Caco-2 (cell line): ENCODE results near the gene JARID2. TPM values are rescaled to one million over a fixed set of nuclear protein-coding genes. Genes with fewer than 3 reads are reported as not detected.

ENCODE experiments used
- BruUV-seq: library from RNA; stranded (reverse); fragments of 400-500 nt; replicated peaks from 2 replicates; lab custom pipeline; 2021; lab: Mats Ljungman, UMichigan
- CTCF ChIA-PET: fragments of 300-600 bp; sonication (Branson Sonifier 250); formaldehyde crosslinking; loops from one replicate; lab custom pipeline; 2022; ENCODE audit warnings: antibody characterized with exemption; lab: Charles Lee
- POLR2A ChIA-PET: fragments of 300-600 bp; sonication (Branson Sonifier 250); formaldehyde crosslinking; loops from one replicate; lab custom pipeline; 2022; ENCODE audit warnings: antibody characterized with exemption; lab: Charles Lee
- DNase-seq, 2 experiments: peaks; one replicate each; pipeline versions ENCODE4 v3.0.0 to v3.0.0-alpha.2; 2020 to 2022
- H3K27me3 ChIP-seq: replicated peaks from 2 replicates; pipeline ENCODE4 v1.6.0; 2011; ENCODE audit warnings: low read length; ENCODE audit not compliant: control insufficient read depth, insufficient read depth
- H3K36me3 ChIP-seq: 2 replicates; pipeline ENCODE4 v1.5.1; 2011; ENCODE audit warnings: low read length; ENCODE audit not compliant: control insufficient read depth, insufficient read depth
- H3K4me1 ChIP-seq: fragments of 250-450 bp; sonication (Bioruptor Pico); 2 replicates; pipeline ENCODE4 v1.5.1; 2020; ENCODE audit warnings: mild to moderate bottlenecking
- H3K4me3 ChIP-seq: 2 replicates; pipeline ENCODE4 v1.5.1; 2011; ENCODE audit warnings: low read depth, mild to moderate bottlenecking, control low read depth, low read length
- H3K9me3 ChIP-seq: fragments of 250-450 bp; sonication (Bioruptor Pico); 2 replicates; pipeline ENCODE4 v1.5.1; 2020; ENCODE audit warnings: mild to moderate bottlenecking, moderate library complexity
- H3K27ac Mint-ChIP-seq: one replicate; pipeline ENCODE4 v1.8.0; 2022; ENCODE audit warnings: mixed read lengths; ENCODE audit not compliant: unreplicated experiment
- H3K27me3 Mint-ChIP-seq: one replicate; pipeline ENCODE4 v1.8.0; 2022; ENCODE audit warnings: mixed read lengths; ENCODE audit not compliant: insufficient read depth, unreplicated experiment
- H3K36me3 Mint-ChIP-seq: one replicate; pipeline ENCODE4 v1.8.0; 2022; ENCODE audit warnings: mild to moderate bottlenecking, mixed read lengths; ENCODE audit not compliant: insufficient read depth, unreplicated experiment
- H3K4me1 Mint-ChIP-seq: one replicate; pipeline ENCODE4 v1.8.0; 2022; ENCODE audit warnings: low read depth, mixed read lengths; ENCODE audit not compliant: unreplicated experiment
- H3K4me3 Mint-ChIP-seq: one replicate; pipeline ENCODE4 v1.8.0; 2022; ENCODE audit warnings: mild to moderate bottlenecking, moderate library complexity, mixed read lengths; ENCODE audit not compliant: unreplicated experiment
- H3K9me3 Mint-ChIP-seq: one replicate; pipeline ENCODE4 v1.8.0; 2022; ENCODE audit warnings: mixed read lengths; ENCODE audit not compliant: unreplicated experiment
- CTCF ChIP-seq, 2 experiments: fragments of 200-600 bp in 1 of 2; IDR thresholded peaks; 1 replicate in 1 of 2; 2 replicates in 1 of 2; pipeline versions ENCODE4 v1.5.1 to v1.8.0; 2011 to 2022; ENCODE audit warnings: antibody characterized with exemption in 1 of 2, control low read depth in 1 of 2, inconsistent platforms in 1 of 2, low read depth in 1 of 2, low read length in 1 of 2, mild to moderate bottlenecking in 1 of 2, moderate library complexity in 1 of 2; ENCODE audit not compliant: insufficient read depth in 1 of 2, severe bottlenecking in 1 of 2, unreplicated experiment in 1 of 2
- intact Hi-C: fragments of 100-400 bp; cut with micrococcal nuclease; formaldehyde crosslinking; loops from one replicate; pipeline ENCODE4 v1.10.0; 2022; ENCODE audit not compliant: unreplicated experiment
- total RNA-seq: library from RNA; stranded (reverse); gene quantifications from 2 replicates; pipeline ENCODE4 v1.2.3, GENCODE V29; 2022

The JARID2 gene
- total RNA-seq, 1 experiment from 2014 or later: 18.3 TPM

- H3K9me3 Mint-ChIP-seq: no peaks in the 10 kb centered on the region
- H3K4me1 Mint-ChIP-seq: no peaks in the 10 kb centered on the region
- H3K27me3 ChIP-seq: no peaks in the 10 kb centered on the region
- no peaks in the 10 kb centered on the region for H3K36me3 Mint-ChIP-seq
- peaks cover 3% of the 10 kb centered on the region; the same call in 1 of the 2 replicates for H3K4me1 ChIP-seq
- no peaks in the 10 kb centered on the region for H3K9me3 ChIP-seq
- intact Hi-C loops: no loop called here
- no peak overlapping the region for H3K27ac Mint-ChIP-seq
- ChIA-PET POLR2A (interaction anchor here (0.5 kb wide), 1 partner anchor 1245 kb away, joined by 3 read pairs; no protein-coding TSS in a partner anchor), CTCF (no interaction called here)
- no peaks in the 10 kb centered on the region for H3K27me3 Mint-ChIP-seq
- no peak overlapping the region for H3K4me3 ChIP-seq
- no peak overlapping the region for H3K4me3 Mint-ChIP-seq
- no peak for DNase-seq
- H3K36me3 ChIP-seq: no peaks in the 10 kb centered on the region
- BruUV-seq: no TSS peak
- TF ChIP-seq CTCF (IDR thresholded peaks at IDR 0.05; ENCODE audit: insufficient read depth in 1 of 2, low read depth in 1 of 2, low read length in 1 of 2, severe bottlenecking in 1 of 2, unreplicated experiment in 1 of 2): no peak
These were observed 83.4 kb downstream of the JARID2 start for GRCh38 chr6:15329197-15329671.

- no peak overlapping the region for H3K27ac Mint-ChIP-seq
- H3K4me3 Mint-ChIP-seq: no peak overlapping the region
- Histone ChIP-seq H3K4me3 (no peak overlapping the region), H3K27me3 (no peaks in the 10 kb centered on the region), H3K9me3 (no peaks in the 10 kb centered on the region), H3K36me3 (no peaks in the 10 kb centered on the region), H3K4me1 (no peaks in the 10 kb centered on the region)
- ChIA-PET POLR2A (no interaction called here), CTCF (no interaction called here)
- BruUV-seq: no TSS peak
- no peak for DNase-seq
- intact Hi-C loops: no loop called here
- H3K4me1 Mint-ChIP-seq: no peaks in the 10 kb centered on the region
- H3K27me3 Mint-ChIP-seq: no peaks in the 10 kb centered on the region
- no peaks in the 10 kb centered on the region for H3K9me3 Mint-ChIP-seq
- no peak for TF ChIP-seq CTCF (IDR thresholded peaks at IDR 0.05; ENCODE audit: insufficient read depth in 1 of 2, low read depth in 1 of 2, low read length in 1 of 2, severe bottlenecking in 1 of 2, unreplicated experiment in 1 of 2)
- H3K36me3 Mint-ChIP-seq: no peaks in the 10 kb centered on the region
These were observed 84.5 kb downstream of the JARID2 start for GRCh38 chr6:15330174-15330944.

GRCh38 chr6:15331143-15331542, 85.3 kb downstream of the JARID2 start:
- no peaks in the 10 kb centered on the region for H3K9me3 ChIP-seq
- DNase-seq: no peak
- H3K4me3 ChIP-seq: no peak overlapping the region
- ChIA-PET CTCF (interaction anchor here (1.0 kb wide), 1 partner anchor 27 kb away, joined by 5 read pairs; no protein-coding TSS in a partner anchor), POLR2A (no interaction called here)
- intact Hi-C loops: no loop called here
- no peaks in the 10 kb centered on the region for H3K9me3 Mint-ChIP-seq
- H3K4me1 Mint-ChIP-seq: no peaks in the 10 kb centered on the region
- no peak for TF ChIP-seq CTCF (IDR thresholded peaks at IDR 0.05; ENCODE audit: insufficient read depth in 1 of 2, low read depth in 1 of 2, low read length in 1 of 2, severe bottlenecking in 1 of 2, unreplicated experiment in 1 of 2)
- H3K27ac Mint-ChIP-seq: no peak overlapping the region
- H3K4me1 ChIP-seq: no peaks in the 10 kb centered on the region
- H3K36me3 ChIP-seq: no peaks in the 10 kb centered on the region
- H3K36me3 Mint-ChIP-seq: no peaks in the 10 kb centered on the region
- no peaks in the 10 kb centered on the region for H3K27me3 Mint-ChIP-seq
- H3K4me3 Mint-ChIP-seq: no peak overlapping the region
- BruUV-seq: no TSS peak
- H3K27me3 ChIP-seq: no peaks in the 10 kb centered on the region
